LNCaP clone FGC (cell line): ENCODE measurements around the gene NOM1.

Experiments used
- DNase-seq: peaks from one replicate; pipeline ENCODE4 v3.0.0-alpha.2; 2011; ENCODE audit warnings: low read depth
- H3K4me3 ChIP-seq: 2 replicates; pipeline ENCODE4 v1.5.1; 2011; ENCODE audit warnings: mild to moderate bottlenecking, low read depth, low read length, control low read depth
- TF ChIP-seq, protein P1 (sequence below): IDR thresholded peaks from 2 replicates; pipeline ENCODE4 v1.5.1; 2012; ENCODE audit warnings: mild to moderate bottlenecking; ENCODE audit not compliant: control insufficient read depth, insufficient read depth; ENCODE audit errors: extremely low read depth

Gene NOM1

DNA sequence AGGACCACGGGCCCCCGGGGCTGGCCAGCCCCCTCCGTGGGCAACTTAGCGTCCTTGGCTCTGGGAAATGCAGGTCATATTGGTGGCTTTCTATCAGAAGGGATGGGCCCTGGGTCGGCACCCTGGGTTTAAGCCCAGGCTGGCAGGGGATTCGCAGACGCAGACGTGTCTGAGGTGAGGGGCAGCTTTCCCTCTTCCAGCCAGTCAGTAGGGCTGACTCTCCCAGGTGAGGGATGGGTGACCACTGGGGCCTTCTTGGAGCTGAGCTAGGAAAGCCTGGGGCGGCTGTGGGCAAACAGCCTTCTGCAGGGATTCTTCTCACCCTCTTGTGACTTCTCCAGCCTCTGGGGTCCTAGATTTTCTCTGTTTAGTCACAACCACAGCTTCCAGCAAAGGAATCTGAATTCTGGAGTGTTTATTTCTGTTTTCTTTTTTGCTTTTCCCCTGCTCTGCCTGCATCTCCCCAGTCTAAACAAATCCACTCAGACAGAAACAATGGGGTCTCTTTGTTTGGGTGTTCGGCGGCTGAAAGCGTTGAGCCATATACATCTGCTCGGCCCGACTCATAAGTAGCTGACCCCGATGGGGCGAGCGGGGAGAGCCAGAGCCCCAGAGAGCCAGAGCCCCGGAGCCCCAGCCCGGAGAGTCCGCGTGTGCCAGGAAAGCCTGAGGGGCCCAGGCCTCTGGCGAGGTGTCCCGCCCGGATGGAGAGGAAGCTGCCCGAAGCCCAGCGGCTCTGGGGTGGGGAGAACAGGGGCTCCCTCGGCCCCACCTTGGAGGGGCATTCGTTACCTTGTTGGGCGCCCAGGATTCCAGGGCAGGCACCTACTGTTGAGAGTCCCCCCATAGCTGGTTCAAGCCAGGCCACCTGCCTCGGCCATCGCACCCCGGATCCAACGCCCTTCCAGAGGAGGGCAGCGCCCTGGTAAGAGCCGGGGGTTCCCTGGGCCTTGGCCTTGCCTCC, 59.0 kb downstream of the NOM1 start:
- TF ChIP-seq, protein P1, sequence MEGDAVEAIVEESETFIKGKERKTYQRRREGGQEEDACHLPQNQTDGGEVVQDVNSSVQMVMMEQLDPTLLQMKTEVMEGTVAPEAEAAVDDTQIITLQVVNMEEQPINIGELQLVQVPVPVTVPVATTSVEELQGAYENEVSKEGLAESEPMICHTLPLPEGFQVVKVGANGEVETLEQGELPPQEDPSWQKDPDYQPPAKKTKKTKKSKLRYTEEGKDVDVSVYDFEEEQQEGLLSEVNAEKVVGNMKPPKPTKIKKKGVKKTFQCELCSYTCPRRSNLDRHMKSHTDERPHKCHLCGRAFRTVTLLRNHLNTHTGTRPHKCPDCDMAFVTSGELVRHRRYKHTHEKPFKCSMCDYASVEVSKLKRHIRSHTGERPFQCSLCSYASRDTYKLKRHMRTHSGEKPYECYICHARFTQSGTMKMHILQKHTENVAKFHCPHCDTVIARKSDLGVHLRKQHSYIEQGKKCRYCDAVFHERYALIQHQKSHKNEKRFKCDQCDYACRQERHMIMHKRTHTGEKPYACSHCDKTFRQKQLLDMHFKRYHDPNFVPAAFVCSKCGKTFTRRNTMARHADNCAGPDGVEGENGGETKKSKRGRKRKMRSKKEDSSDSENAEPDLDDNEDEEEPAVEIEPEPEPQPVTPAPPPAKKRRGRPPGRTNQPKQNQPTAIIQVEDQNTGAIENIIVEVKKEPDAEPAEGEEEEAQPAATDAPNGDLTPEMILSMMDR: no peak
- DNase-seq: no peak
- H3K4me3 ChIP-seq: peak overlapping the region; percentile 77

DNA sequence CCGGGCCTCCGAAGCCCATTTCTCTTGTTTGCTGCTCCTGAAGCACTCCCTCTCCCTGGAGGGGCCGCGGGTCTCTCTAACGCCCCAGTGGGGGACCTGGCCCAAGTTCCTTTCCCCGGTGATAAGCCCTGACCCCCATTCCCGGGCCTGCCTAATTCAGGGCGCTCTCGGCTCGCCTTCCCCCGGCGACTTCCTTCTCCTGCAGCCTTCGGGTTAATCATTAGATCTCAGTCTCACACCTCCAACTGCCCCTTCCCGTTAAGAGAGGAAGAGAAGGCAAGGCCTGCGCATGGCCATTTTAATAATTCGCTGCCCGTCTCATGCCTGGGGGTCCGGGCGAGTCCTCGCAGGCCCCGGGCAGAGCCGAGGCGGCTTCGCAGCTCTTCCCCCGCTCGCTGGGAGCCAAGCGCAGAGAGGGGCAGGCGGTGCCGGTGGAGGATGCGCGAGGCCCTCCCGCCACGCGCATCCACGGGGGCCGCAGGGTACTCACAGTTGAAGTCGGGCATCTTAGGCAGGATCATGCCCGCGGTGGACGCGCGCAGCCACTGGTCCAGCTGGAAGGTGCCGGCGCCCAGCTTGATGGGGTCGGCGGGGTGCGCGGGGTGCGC, 59.8 kb downstream of the NOM1 start:
- TF ChIP-seq, protein P1: no peak
- DNase-seq: no peak
- peak overlapping the region; percentile 77 for H3K4me3 ChIP-seq

DNA sequence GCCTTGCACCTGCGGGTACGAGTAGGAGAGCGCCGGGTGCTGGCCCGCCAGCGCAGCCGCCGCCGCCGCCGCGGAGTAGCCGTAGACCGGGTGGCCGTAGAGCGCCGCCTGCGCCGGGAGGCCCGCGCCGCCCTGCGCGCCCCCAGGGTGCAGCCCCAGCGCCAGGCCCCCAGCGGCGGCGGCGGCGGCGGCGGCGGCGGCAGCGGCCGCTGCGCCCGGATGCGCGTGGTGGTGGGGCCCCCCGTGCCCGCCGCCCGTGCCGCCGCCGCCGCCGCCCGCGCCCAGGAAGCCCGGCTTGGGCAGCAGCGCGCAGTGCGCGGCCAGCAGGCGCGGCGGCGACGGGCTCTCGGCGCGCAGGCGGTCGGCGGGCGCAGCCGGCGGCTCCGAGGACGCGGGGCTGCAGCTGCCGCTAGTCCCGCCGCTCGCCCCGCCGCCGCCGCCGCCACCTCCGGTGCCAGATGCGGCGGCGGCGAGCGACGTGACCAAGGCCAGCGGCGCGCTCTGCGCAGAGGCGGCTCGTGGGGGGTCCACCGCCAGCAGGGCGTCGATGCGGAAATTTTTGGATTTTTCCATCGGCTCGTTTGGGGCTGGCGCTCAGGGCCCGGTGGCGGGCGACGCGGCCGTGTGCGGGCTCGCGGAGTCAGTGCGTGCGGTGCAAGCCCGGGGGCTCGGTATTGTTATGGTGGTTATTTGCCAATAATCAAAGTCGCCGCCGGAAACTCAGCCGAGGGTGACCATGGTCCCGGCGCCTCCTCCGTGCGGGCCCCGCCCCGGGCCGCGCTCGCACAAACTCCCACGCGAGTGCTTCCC, 60.5 kb downstream of the NOM1 start:
- H3K4me3 ChIP-seq: peak overlapping the region; percentile 77
- TF ChIP-seq, protein P1: no peak
- no peak for DNase-seq

DNA sequence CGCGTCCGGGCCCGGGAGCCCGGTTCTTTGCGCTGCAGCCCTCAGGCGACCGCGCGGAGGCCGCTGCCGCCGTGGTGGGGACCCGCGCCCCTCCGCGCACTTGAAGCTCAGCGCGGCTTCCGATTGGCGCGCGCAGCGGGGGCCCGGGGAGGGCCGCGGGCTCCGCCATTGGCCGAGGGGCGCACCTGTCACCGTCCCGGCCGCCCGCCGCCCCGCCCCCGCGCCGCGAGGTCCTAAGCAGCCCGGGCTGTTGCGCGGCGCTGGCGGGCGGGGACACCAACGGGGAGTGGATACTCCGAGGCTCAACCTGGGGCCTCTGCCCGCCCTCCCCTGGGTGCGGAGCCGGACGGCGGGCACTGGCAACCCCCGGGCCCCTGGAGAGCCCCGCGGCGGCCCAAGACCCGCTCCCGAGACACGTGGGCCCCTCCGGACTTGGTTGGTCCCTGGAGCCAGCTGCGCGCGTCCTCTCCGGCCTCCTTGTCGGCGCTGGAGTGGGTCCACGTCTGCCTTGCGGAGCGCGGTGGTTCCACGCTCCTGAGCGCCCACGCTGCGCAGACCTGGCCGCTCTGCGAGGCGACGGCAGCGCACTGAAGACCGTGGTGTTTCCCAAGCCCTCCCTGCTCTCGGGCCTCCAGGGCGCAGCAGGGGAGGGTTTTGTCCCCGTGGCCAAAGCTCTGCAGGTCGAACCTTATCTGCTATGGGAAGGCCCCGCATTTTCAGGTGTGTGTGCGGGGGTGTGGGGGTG, 61.2 kb downstream of the NOM1 start, which contains the start of gene MNX1:
MNX1 (minus strand) TSS at position 76 of the 745 bp plus-strand sequence. CDS start 313 bp downstream, outside the sequence.
- TF ChIP-seq, protein P1: no peak
- DNase-seq: peak; percentile 46
- H3K4me3 ChIP-seq: peak within 1 kb of the TSS; percentile 77

DNA sequence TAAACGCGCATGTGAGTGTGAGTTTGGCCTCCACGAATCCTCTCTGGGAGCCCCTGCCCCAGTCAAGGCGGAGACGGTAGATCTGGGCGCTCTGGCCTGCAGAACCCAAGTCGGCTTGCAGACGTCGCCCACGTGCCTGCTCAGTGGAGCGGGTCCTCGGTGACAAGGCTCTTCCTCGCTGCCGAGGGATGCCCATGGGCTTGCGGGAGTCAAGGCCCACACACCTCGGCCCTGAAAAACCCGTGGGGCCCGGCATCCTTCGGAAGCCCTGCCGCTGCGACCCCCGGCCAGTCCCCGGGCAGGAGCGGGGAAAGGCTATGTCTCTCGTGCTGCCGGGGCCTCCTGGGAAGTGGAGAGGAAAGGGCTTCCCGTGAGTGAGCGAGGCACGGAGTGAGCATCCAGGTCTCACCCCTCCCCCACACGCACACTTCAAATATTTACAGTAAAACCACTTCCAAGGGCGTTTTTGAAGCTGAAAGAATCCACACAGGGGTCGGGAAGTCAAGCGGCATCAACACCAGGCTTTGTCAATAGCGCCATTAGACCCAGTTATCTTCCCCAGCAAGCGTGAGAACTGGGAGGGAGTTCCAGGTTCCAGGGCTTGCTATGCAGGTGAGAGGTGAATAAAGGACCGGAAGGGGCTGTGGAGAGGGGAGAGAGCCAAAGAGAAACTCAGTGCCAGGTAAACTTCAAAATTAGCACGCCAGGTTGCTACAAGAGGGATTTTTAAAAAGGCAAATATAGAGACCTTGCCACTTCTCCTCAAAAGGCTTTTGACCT, 62.0 kb downstream of the NOM1 start:
- H3K4me3 ChIP-seq: peak overlapping the region; percentile 76
- DNase-seq: no peak
- TF ChIP-seq, protein P1: no peak
